Psoas muscle (tissue), 8 donors: ENCODE measurements around the gene WDR49. TPM values are rescaled to one million over a fixed set of nuclear protein-coding genes. Genes with fewer than 3 reads are reported as not detected.

Experiments
- ATAC-seq, 4 donors: fragments of 200-7000 bp; cut with Tn5 transposase; one replicate each; pipeline ENCODE4 v1.9.1; 2020; ENCODE audit warnings: moderate library complexity in 3 of 4, mild to moderate bottlenecking in 2 of 4
- DNase-seq, 2 donors: peaks; one replicate each; pipeline ENCODE4 v3.0.0-alpha.2; 2020
- H3K27ac ChIP-seq: fragments of 200-600 bp; one replicate; pipeline ENCODE4 v1.8.0; 2022
- H3K27me3 ChIP-seq, 3 donors: fragments of 200-600 bp in 1 of 3; one replicate each; pipeline versions ENCODE4 v1.6.1 to v1.8.0; 2013 to 2022; ENCODE audit warnings: low read length in 2 of 3, mild to moderate bottlenecking in 2 of 3, moderate library complexity in 1 of 3; ENCODE audit not compliant: insufficient read depth in 3 of 3
- H3K36me3 ChIP-seq, 2 donors: fragments of 200-600 bp in 1 of 2; one replicate each; pipeline versions ENCODE4 v1.6.1 to v1.8.0; 2013 to 2022; ENCODE audit warnings: low read depth in 1 of 2, mild to moderate bottlenecking in 1 of 2, moderate library complexity in 1 of 2; ENCODE audit not compliant: insufficient read depth in 1 of 2
- H3K4me1 ChIP-seq: fragments of 200-600 bp; one replicate; pipeline ENCODE4 v1.8.0; 2022
- H3K4me3 ChIP-seq: fragments of 200-600 bp; one replicate; pipeline ENCODE4 v1.8.0; 2022; ENCODE audit warnings: mild to moderate bottlenecking
- H3K9me3 ChIP-seq: fragments of 200-600 bp; one replicate; pipeline ENCODE4 v1.8.0; 2022
- CTCF ChIP-seq: fragments of 200-600 bp; IDR thresholded peaks from one replicate; pipeline ENCODE4 v1.8.0; 2022; ENCODE audit warnings: antibody characterized with exemption
- whole genome bisulfite sequencing, 3 donors: extraction: QIAGEN DNeasy Blood & Tissue Kit; methylation state at CpG; one replicate each; pipeline versions ENCODE4 v1.1.6 to v1.1.7; 2013; 5-methylcytosine and 5-hydroxymethylcytosine counted together
- intact Hi-C, 2 donors: fragments of 100-400 bp; cut with DNase I; formaldehyde crosslinking; loops; one replicate each; pipeline versions ENCODE4 v1.11.0 to v1.14.2; 2022
- polyA plus RNA-seq, 3 donors: library from polyadenylated mRNA; stranded (reverse); fragments of 200-250 nt; gene quantifications; one replicate each; pipeline ENCODE4 v1.2.3, GENCODE V29; 2013
- total RNA-seq, 4 donors: library from RNA; stranded (reverse); fragmentation: NEBNext Ultra II Directional in 2 of 4; extraction: Animal tissue kit (Norgen Biotek cat#: 25700) in 2 of 4; gene quantifications; one replicate each; pipeline versions ENCODE4 v1.2.1 to v1.2.4, GENCODE V29; 2021 to 2023
- donor health status: healthy with polysubstance abuse.
- donor health status: DM: no; HTN: no; CAD: no; lungs with moderate emphysema.
- donor health status: Bipolar disorder and iron deficiency.
- donor health status: healthy.
- donor health status: DM: yes; HTN: yes; CAD: no.
- donor health status: DM: no; HTN: no; CAD: no.
- donor health status: DM: no; HTN: no; CAD: no.
- donor health status: DM: yes; HTN: yes; CAD: no.

Gene WDR49
- total and polyA plus RNA-seq, 7 donors, result 0.03 to 4.4 (median 0.61) TPM; not detected in 3

GRCh38 chr3:167657684-167658225 lies 4.0 kb upstream of the WDR49 start:
- DNase-seq, result no peak
- intact Hi-C loops, result no loop called here
- ATAC-seq, result no peak
- H3K4me3 ChIP-seq, result no peak overlapping the region
- H3K9me3 ChIP-seq, result no peaks in the 10 kb centered on the region
- no peaks in the 10 kb centered on the region for H3K36me3 ChIP-seq
- no peaks in the 10 kb centered on the region for H3K4me1 ChIP-seq
- H3K27me3 ChIP-seq, result no peaks in the 10 kb centered on the region
- no peak for TF ChIP-seq CTCF
- 62 to 66% (median 63%) methylated on average over 3 of the region's 3 CpGs for WGBS, 3 donors
- H3K27ac ChIP-seq, result no peak overlapping the region

- Histone ChIP-seq H3K4me1 (no peaks in the 10 kb centered on the region), H3K36me3 (no peaks in the 10 kb centered on the region), H3K27me3 (no peaks in the 10 kb centered on the region), H3K9me3 (no peaks in the 10 kb centered on the region), H3K27ac (no peak overlapping the region), H3K4me3 (no peak overlapping the region)
- 17 to 23% (median 20%) methylated on average over 1 of the region's 1 CpG for WGBS, 3 donors
- ATAC-seq, result no peak
- intact Hi-C loops, result no loop called here
- no peak for DNase-seq
- TF ChIP-seq CTCF, result no peak
Observed at GRCh38 chr3:167656821-167657220, 3.1 kb upstream of the WDR49 start.

DNA sequence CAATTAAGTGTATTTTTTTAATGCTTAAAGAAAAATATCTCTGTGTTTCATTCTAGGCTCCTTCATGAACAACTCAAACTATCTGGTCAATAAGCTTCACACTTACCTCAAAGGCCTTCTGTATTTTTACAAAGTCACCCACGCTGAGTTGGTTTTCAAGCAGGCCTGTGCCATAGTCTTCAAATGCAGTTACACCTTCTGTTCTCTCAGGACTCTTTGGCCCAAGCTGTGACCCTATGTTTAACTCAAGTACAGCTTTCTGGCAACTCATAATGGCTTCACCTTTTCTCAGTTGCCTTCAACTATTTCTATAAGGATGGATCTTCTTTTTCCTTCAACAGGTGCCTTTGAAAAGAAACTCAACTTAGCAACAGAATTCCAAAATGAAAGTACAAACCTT lies 587 bp downstream of the WDR49 start:
- Histone ChIP-seq H3K4me3 (no peak overlapping the region), H3K4me1 (no peaks in the 10 kb centered on the region), H3K27ac (no peak overlapping the region), H3K9me3 (no peaks in the 10 kb centered on the region), H3K27me3 (peaks cover 0 to 2% (median 0%) of the 10 kb centered on the region in 3 donors), H3K36me3 (no peaks in the 10 kb centered on the region)
- ATAC-seq (no peak), DNase-seq (no peak)
- no peak for TF ChIP-seq CTCF
- WGBS, 3 donors, result 62 to 76% (median 66%) methylated on average over 1 of the region's 1 CpG
- intact Hi-C loops, result no loop called here

- Histone ChIP-seq H3K9me3 (no peaks in the 10 kb centered on the region), H3K4me3 (no peak overlapping the region), H3K27ac (no peak overlapping the region), H3K4me1 (no peaks in the 10 kb centered on the region), H3K27me3 (peaks cover 0 to 2% (median 0%) of the 10 kb centered on the region in 3 donors), H3K36me3 (no peaks in the 10 kb centered on the region)
- DNase-seq, result no peak
- ATAC-seq, result no peak
- TF ChIP-seq CTCF, result no peak
- intact Hi-C loops, result no loop called here
- WGBS, 3 donors, result 86 to 93% (median 90%) methylated on average over 1 of the region's 1 CpG
Observed at GRCh38 chr3:167651826-167652225, 1.9 kb downstream of the WDR49 start.

DNA sequence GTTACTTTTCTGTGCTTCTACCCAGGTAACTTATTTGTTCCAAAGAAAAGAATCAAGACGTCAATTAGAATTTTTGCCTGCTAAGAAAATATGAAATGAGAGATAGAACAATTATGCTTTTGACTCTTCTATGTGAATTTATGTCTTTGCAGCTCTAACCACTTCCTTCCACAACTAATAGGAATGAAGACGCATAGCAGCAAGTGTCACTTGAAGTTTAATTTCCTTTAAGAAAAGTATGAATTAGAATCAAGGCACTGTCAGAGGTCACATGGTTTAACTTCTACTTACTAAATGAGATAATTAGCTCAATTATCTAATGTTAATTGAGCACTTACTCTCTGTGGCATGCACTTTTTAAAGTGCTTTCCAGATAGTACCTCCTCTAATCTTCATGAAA lies 3.3 kb downstream of the WDR49 start:
- H3K9me3 ChIP-seq, result no peaks in the 10 kb centered on the region
- H3K4me3 ChIP-seq, result no peak overlapping the region
- DNase-seq (no peak), ATAC-seq (no peak)
- WGBS, 3 donors, result 73 to 80% (median 77%) methylated on average over 2 of the region's 2 CpGs
- peaks cover 0 to 2% (median 0%) of the 10 kb centered on the region in 3 donors for H3K27me3 ChIP-seq
- no peak for TF ChIP-seq CTCF
- no peak overlapping the region for H3K27ac ChIP-seq
- H3K36me3 ChIP-seq, result no peaks in the 10 kb centered on the region
- intact Hi-C loops, result no loop called here
- no peaks in the 10 kb centered on the region for H3K4me1 ChIP-seq
